HEK293T (cell line): ENCODE data around the gene COL23A1.

Source experiments
- ARNT ChIP-seq: fragments of 450-650 bp; IDR thresholded peaks from 2 replicates; pipeline ENCODE4 v1.6.1; 2017; ENCODE audit warnings: mild to moderate bottlenecking
- BHLHE40 ChIP-seq: fragments of 450-650 bp; IDR thresholded peaks from 2 replicates; pipeline ENCODE4 v1.6.1; 2016; ENCODE audit warnings: mild to moderate bottlenecking, moderate library complexity, borderline replicate concordance
- ELF4 ChIP-seq: fragments of 450-650 bp; IDR thresholded peaks from 2 replicates; pipeline ENCODE4 v1.6.1; 2017; ENCODE audit warnings: antibody characterized with exemption
- FOXA1 ChIP-seq: fragments of 450-650 bp; IDR thresholded peaks from 2 replicates; pipeline ENCODE4 v1.6.1; 2016; ENCODE audit warnings: mild to moderate bottlenecking
- FOXK2 ChIP-seq: fragments of 450-650 bp; IDR thresholded peaks from 2 replicates; pipeline ENCODE4 v1.6.1; 2016; ENCODE audit warnings: mild to moderate bottlenecking
- FOXM1 ChIP-seq: fragments of 450-650 bp; IDR thresholded peaks from 2 replicates; pipeline ENCODE4 v1.6.1; 2017; ENCODE audit warnings: mild to moderate bottlenecking, borderline replicate concordance
- HDGF ChIP-seq: fragments of 450-650 bp; IDR thresholded peaks from 2 replicates; pipeline ENCODE4 v1.6.1; 2017; ENCODE audit warnings: antibody characterized with exemption, borderline replicate concordance
- NFRKB ChIP-seq: fragments of 450-650 bp; IDR thresholded peaks from 2 replicates; pipeline ENCODE4 v1.6.1; 2016; ENCODE audit warnings: mild to moderate bottlenecking, moderate library complexity
- PKNOX1 ChIP-seq: fragments of 450-650 bp; IDR thresholded peaks from 2 replicates; pipeline ENCODE4 v1.6.1; 2016
- SP1 ChIP-seq: fragments of 450-650 bp; IDR thresholded peaks from 2 replicates; pipeline ENCODE4 v1.6.1; 2017
- SUZ12 ChIP-seq: fragments of 450-650 bp; IDR thresholded peaks from 2 replicates; pipeline ENCODE4 v1.6.1; 2016; ENCODE audit warnings: mild to moderate bottlenecking
- TARDBP ChIP-seq: fragments of 450-650 bp; IDR thresholded peaks from 2 replicates; pipeline ENCODE4 v1.6.1; 2016
- ZNF384 ChIP-seq: fragments of 450-650 bp; IDR thresholded peaks from 2 replicates; pipeline ENCODE4 v1.6.1; 2016

- TF ChIP-seq ELF4, result no peak
- TF ChIP-seq BHLHE40, result no peak
- no peak for TF ChIP-seq FOXK2
- TF ChIP-seq SUZ12, result no peak
- no peak for TF ChIP-seq TARDBP
- TF ChIP-seq NFRKB, result no peak
- no peak for TF ChIP-seq SP1
- TF ChIP-seq FOXA1, result no peak
- no peak for TF ChIP-seq ZNF384
- no peak for TF ChIP-seq PKNOX1
- TF ChIP-seq FOXM1, result no peak
- no peak for TF ChIP-seq HDGF
- no peak for TF ChIP-seq ARNT
Measured at GRCh38 chr5:178392931-178393394, 197.2 kb downstream of the COL23A1 start.
